ENCODE results near the gene BANP. TPM values are rescaled to one million over a fixed set of nuclear protein-coding genes. Genes with fewer than 3 reads are reported as not detected.
"Not testable (repeated sequence)": the region's sequence is repeated elsewhere in the genome, so short reads cannot be mapped to it uniquely, and the experiment has no call there.

The BANP gene
- total RNA-seq, 3 donors from 2014 or later, result 21.9 to 45.4 (median 32.4) TPM

- no peaks in the 10 kb centered on the region for H3K27me3 ChIP-seq
- H3K4me1 ChIP-seq, result no peaks in the 10 kb centered on the region
- H3K4me3 ChIP-seq, result no peak overlapping the region
- H3K9me3 ChIP-seq, result no peaks in the 10 kb centered on the region
- H3K36me3 ChIP-seq, result no peaks in the 10 kb centered on the region
- H3K27ac ChIP-seq, result no peak overlapping the region
- DNase-seq (ENCODE audit: low spot score in 2 of 2), result no peak
- intact Hi-C loops (cut with DNase I; ENCODE audit: low total_unique reads), result no loop called here
- no peak for TF ChIP-seq POLR2AphosphoS5 (IDR thresholded peaks at IDR 0.05)
- TF ChIP-seq CTCF (IDR thresholded peaks at IDR 0.05), result no peak
- TF ChIP-seq POLR2A (IDR thresholded peaks at IDR 0.05), result no peak
Measured at GRCh38 chr16:88052661-88053060, 101.4 kb downstream of the BANP start.

GRCh38 chr16:88053479-88053878, 102.2 kb downstream of the BANP start:
- H3K27ac ChIP-seq; H3K36me3 ChIP-seq; H3K27me3 ChIP-seq; intact Hi-C loops (cut with DNase I; ENCODE audit: low total_unique reads); H3K4me1 ChIP-seq; H3K4me3 ChIP-seq; DNase-seq (ENCODE audit: low spot score in 2 of 2); H3K9me3 ChIP-seq: not testable (repeated sequence)

- Histone ChIP-seq H3K9me3 (no peaks in the 10 kb centered on the region), H3K4me1 (no peaks in the 10 kb centered on the region), H3K4me3 (no peak overlapping the region), H3K27ac (no peak overlapping the region), H3K36me3 (no peaks in the 10 kb centered on the region), H3K27me3 (no peaks in the 10 kb centered on the region)
- DNase-seq (ENCODE audit: low spot score in 2 of 2), result no peak
- intact Hi-C loops (cut with DNase I; ENCODE audit: low total_unique reads), result no loop called here
- TF ChIP-seq CTCF (IDR thresholded peaks at IDR 0.05) (no peak), POLR2A (IDR thresholded peaks at IDR 0.05) (no peak), POLR2AphosphoS5 (IDR thresholded peaks at IDR 0.05) (no peak)
Measured at GRCh38 chr16:88055356-88055755, 104.1 kb downstream of the BANP start.

- Histone ChIP-seq H3K4me1 (no peaks in the 10 kb centered on the region), H3K27me3 (no peaks in the 10 kb centered on the region), H3K27ac (no peak overlapping the region), H3K36me3 (no peaks in the 10 kb centered on the region), H3K9me3 (no peaks in the 10 kb centered on the region), H3K4me3 (no peak overlapping the region)
- TF ChIP-seq POLR2AphosphoS5 (IDR thresholded peaks at IDR 0.05) (no peak), POLR2A (IDR thresholded peaks at IDR 0.05) (no peak), CTCF (IDR thresholded peaks at IDR 0.05) (no peak)
- intact Hi-C loops (cut with DNase I; ENCODE audit: low total_unique reads), result no loop called here
- DNase-seq (ENCODE audit: low spot score in 2 of 2), result no peak
Measured at GRCh38 chr16:88056212-88056611, 105.0 kb downstream of the BANP start.

- TF ChIP-seq POLR2AphosphoS5 (IDR thresholded peaks at IDR 0.05), result no peak
- TF ChIP-seq CTCF (IDR thresholded peaks at IDR 0.05), result no peak
- no peak for TF ChIP-seq POLR2A (IDR thresholded peaks at IDR 0.05)
- intact Hi-C loops (cut with DNase I; ENCODE audit: low total_unique reads), result no loop called here
- H3K4me3 ChIP-seq, result no peak overlapping the region
- no peaks in the 10 kb centered on the region for H3K27me3 ChIP-seq
- H3K9me3 ChIP-seq, result no peaks in the 10 kb centered on the region
- H3K36me3 ChIP-seq, result no peaks in the 10 kb centered on the region
- H3K4me1 ChIP-seq, result no peaks in the 10 kb centered on the region
- no peak overlapping the region for H3K27ac ChIP-seq
- DNase-seq (ENCODE audit: low spot score in 2 of 2), result no peak
Measured at GRCh38 chr16:88057656-88058055, 106.4 kb downstream of the BANP start.

- no peak for DNase-seq (ENCODE audit: low spot score in 2 of 2)
Measured at GRCh38 chr16:88058136-88058535, 106.9 kb downstream of the BANP start.

More at GRCh38 chr16:88058136-88058535, 106.9 kb downstream of the BANP start:
- Histone ChIP-seq H3K9me3 (no peaks in the 10 kb centered on the region), H3K4me1 (no peaks in the 10 kb centered on the region), H3K27ac (no peak overlapping the region), H3K27me3 (no peaks in the 10 kb centered on the region), H3K4me3 (no peak overlapping the region), H3K36me3 (no peaks in the 10 kb centered on the region)
- TF ChIP-seq POLR2A (IDR thresholded peaks at IDR 0.05) (no peak), CTCF (IDR thresholded peaks at IDR 0.05) (no peak), POLR2AphosphoS5 (IDR thresholded peaks at IDR 0.05) (no peak)
- intact Hi-C loops (cut with DNase I; ENCODE audit: low total_unique reads), result no loop called here

All from breast epithelium (tissue), 4 donors.